ENCODE data around the gene ASXL2.

DNA sequence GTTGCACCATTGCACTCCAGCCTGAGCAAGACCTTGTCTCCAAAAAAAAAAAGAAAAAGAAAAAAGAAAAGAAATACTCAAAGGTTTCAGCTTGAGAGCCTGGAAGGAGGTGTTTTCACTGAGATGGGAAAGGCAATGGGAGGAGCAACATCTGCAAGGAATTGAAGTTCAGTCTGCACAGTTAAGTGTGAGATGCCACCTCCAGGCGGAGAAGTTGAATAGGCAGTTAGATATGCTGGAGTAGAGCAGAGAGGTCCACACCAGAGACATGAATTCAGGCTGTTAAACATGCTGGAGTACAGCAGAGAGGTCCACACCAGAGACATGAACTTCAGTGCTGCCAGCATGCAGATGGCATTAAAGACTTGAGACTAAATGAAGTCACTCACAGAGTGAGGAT is 163.5 kb downstream of the ASXL2 start:
- TF ChIP-seq, protein P1, sequence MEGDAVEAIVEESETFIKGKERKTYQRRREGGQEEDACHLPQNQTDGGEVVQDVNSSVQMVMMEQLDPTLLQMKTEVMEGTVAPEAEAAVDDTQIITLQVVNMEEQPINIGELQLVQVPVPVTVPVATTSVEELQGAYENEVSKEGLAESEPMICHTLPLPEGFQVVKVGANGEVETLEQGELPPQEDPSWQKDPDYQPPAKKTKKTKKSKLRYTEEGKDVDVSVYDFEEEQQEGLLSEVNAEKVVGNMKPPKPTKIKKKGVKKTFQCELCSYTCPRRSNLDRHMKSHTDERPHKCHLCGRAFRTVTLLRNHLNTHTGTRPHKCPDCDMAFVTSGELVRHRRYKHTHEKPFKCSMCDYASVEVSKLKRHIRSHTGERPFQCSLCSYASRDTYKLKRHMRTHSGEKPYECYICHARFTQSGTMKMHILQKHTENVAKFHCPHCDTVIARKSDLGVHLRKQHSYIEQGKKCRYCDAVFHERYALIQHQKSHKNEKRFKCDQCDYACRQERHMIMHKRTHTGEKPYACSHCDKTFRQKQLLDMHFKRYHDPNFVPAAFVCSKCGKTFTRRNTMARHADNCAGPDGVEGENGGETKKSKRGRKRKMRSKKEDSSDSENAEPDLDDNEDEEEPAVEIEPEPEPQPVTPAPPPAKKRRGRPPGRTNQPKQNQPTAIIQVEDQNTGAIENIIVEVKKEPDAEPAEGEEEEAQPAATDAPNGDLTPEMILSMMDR (conservative IDR thresholded peaks at IDR 0.05; ENCODE audit: low read depth, low read length) = peak; percentile 31; the same call in 1 of the 2 replicates
- TF ChIP-seq EZH2 (IDR thresholded peaks at IDR 0.05; ENCODE audit: borderline replicate concordance, low read depth, low read length, poor library complexity, severe bottlenecking) = no peak
